KBM-7 (cell line): ENCODE measurements around the gene ANKRD29.
A peak's percentile ranks its signal among the peaks of the same experiment; 100 is the strongest.
"Not testable (repeated sequence)": the region's sequence is repeated elsewhere in the genome, so short reads cannot be mapped to it uniquely, and the experiment has no call there.

ENCODE experiments used
- DNase-seq: peaks from one replicate; pipeline ENCODE4 v3.0.0-alpha.2; 2015
- in situ Hi-C: fragments of 300-500 bp; cut with MboI; formaldehyde crosslinking; loops from 2 replicates; pipeline ENCODE4 v1.14.3; 2020; ENCODE audit warnings: low sequenced_read_pairs, low pct_unique_long_range_greater_than_20kb, mixed read lengths

ANKRD29 gene

DNA sequence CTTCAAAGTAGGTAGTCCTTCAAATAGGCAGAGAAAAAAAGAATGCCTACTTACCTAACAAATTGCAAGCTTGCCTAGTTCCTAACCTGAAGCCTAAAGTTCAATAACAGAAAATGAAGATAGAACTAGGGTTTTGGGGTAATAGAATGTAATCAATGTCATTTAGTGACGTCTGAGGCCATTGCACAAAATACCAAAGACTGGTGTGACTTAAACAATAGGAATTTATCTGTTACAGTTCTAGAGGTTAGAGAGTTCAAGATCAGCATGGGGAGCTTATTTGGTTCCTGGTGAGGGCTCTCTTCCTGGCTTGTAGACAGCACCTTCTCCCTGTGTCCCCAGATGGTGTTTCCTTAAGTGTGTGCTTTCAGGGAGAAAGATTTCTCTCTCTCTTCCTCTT lies 71.7 kb downstream of the ANKRD29 start:
- in situ Hi-C loops: no loop called here
- DNase-seq: no peak

- DNase-seq: no peak
- in situ Hi-C loops: no loop called here
Observed at GRCh38 chr18:23588836-23589560, 73.7 kb downstream of the ANKRD29 start.

- in situ Hi-C loops: no loop called here
- no peak for DNase-seq
Observed at GRCh38 chr18:23587220-23587642, 75.5 kb downstream of the ANKRD29 start.

DNA sequence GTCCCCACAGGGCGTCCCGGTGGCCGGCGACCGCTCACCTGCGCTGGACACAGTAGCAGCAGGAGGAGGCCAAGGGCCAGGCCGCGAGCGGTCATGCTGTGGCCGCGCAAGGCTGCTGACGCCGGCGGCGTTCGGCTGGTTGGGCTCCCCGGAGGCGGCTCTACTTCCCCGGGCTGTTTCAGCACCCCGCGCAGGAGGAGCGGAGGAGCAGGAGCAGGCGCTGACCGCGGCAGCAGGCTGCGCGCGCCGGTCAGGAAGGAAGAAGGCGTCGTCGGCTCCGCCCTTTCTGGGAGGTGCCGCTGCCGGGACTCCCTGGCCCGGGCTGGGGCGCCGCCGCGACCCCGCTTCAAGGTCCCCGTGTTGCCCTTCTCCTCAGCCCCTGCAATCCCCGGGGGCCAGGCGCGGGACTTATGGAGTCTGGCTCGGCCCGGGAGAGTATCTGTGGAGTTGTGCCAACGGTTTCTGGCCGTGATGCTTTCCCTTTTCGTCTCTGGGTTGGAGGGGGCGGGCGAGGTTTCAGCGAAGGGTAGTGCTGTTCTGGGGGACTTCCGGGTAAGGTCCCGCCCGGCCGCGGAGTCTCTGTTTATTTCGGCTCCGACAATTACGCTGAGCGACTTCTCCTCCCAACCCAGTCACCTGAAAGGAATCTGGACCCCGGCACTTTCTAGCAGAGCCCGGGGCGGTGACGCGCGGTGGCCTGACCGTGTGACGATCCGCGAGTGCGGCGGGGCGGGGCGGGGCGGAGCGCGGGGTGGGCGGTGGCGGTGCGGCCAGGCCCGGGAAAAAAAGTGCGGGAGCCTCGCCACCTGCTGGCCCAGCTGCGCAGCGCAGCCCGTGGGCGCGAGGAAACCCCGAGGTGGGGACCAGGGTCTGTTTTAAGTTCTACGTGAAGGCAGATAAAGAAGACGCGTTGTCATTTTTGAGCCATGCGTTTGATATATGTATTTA lies 76.2 kb downstream of the ANKRD29 start, which contains the start of gene NPC1:
Gene NPC1, minus strand, starts transcription at position 258 of the 948 bp plus-strand sequence. Its CDS starts 163 bp downstream, at position 95.
- in situ Hi-C loops: no loop called here

DNA sequence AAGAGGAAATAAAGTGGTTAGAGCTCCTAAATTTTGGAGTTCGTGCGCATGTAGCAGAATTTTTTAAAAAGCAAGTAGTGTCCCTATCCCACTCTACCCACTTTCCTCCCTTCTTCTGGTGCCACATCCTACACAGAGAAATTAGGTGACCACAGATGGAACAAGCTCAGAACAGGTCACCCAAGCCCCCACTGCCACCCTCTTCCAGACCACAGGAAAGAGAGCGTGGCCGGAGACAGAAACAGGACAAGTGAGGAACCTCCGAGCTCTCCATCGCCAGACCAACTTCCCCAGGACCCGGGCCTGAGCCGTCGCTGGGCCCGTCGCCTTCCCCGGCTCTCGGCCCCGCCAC lies 76.8 kb downstream of the ANKRD29 start:
- in situ Hi-C loops: no loop called here
- no peak for DNase-seq

More for the DNA sequence above, 76.2 kb downstream of the ANKRD29 start, which contains the start of gene NPC1:
- peak; percentile 95 for DNase-seq

DNA sequence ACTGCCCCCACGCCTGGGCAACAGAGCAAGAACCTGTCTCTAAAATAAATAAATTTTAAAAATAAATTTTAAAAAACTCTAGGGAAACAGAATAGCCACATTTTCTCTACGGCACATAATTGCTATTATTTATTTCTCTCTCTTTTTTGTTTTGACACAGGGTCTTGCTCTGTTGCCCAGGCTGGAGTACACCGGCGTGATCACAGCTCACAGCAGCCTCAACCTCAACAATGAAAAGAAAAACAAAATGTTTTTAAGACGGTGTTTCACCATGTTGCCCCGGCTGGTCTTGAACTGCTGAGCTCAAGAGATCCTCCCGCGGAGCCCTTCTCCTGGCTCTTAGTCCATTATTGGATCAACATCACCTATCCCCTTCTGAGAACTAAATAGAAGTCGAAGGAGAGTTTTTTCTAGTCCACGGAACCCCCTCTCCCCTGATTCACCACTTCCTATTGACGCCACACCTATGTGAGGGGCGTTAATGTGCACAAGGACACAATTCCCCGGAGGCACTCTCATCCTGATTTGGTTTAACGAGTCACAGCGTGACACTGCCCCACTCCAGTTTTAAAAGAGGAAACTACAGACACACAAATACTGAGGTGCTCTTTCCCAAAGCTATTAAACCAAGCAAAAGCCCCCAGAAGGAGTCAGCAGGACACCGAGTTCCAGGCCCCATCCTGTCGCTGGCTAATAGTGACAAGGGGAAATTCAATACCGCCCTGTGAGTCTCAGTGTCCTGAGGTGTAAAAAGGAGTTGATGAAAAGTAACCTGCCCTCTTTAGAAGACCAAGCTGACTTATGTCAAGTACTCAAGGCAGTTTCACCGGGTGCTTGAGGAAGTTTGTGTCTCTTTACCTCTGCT lies 77.5 kb downstream of the ANKRD29 start:
- peak; percentile 57 for DNase-seq
- in situ Hi-C loops: no loop called here

DNA sequence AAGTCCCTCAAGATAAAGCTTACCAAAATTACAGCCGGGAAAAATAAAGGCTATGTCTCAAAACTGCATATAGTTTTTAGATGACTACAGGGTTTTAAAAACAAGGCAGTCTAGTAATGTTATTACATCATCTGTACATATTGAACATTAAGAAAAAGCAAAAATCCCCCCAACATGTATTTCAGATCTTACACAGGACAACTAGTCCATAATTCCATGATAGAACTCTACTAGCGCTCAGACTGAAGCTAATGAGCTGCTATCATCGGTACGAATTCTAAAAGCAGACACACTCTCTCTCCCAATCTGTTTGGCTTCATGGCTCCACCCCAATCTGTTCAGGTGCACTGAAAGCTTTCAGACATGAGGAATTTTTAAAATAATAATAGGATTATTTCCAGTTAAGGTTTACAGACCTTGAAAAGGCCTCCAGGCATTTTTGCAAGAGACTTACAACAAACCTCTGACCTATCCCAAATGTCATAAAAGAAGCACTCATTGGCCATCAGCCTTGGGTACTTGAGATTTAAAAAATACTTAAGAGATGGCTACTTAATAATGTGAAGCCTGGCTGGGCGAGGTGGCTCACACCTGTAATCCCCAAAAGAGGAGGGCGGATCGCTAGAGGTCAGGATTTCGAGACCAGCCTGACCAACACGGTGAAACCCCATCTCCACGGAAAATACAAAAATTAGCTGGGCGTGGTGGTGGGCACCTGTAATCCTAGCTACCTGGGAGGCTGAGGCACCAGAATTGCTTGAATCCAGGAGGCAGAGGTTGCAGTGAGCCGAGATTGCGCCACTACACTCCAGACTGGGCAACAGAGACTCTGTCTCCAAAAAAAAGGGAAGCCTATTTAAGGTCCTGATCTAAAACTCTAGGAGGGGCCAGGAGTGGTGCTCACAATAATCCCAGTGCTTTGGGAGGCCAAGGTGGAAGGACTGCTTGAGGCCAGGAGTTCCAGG lies 78.4 kb downstream of the ANKRD29 start:
- in situ Hi-C loops: no loop called here
- peak; percentile 22 for DNase-seq

DNA sequence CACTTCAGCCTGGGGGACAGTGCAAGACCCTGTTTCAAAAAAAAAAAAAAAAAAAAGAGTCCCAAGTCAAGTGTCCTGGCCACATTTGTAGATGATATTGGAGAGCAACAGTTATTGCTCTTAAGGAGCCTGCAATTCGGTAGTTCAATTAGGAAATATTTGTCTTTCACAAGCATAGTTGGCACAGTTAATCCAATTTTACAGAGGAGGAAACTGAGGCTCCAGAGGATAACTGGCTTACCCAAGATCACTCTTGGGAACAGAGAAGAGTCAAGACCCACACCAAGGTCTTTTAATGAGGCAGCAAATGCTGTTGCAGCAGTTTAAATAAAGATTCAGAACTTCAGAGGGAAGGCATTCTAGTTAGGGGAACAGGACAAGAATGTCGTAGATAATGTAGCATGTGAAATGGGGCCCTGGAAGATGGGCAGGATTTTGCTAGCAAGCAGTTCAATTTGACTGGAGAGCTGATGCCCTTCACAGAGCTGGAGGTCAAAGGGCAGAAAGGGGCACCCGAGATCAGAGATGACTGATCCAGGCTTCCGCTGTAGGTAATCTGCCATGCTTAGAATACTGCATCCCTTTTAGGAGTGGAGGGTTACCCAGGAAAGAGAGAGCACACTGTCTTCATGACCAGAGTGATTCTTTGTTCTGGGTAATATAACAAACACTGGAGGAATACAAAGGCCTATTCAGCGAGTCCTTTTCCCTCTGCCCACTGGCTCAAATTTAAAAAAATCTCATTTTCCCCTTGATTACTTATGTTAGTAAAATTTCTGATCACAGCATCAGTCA lies 79.4 kb downstream of the ANKRD29 start:
- no peak for DNase-seq
- in situ Hi-C loops: no loop called here

DNA sequence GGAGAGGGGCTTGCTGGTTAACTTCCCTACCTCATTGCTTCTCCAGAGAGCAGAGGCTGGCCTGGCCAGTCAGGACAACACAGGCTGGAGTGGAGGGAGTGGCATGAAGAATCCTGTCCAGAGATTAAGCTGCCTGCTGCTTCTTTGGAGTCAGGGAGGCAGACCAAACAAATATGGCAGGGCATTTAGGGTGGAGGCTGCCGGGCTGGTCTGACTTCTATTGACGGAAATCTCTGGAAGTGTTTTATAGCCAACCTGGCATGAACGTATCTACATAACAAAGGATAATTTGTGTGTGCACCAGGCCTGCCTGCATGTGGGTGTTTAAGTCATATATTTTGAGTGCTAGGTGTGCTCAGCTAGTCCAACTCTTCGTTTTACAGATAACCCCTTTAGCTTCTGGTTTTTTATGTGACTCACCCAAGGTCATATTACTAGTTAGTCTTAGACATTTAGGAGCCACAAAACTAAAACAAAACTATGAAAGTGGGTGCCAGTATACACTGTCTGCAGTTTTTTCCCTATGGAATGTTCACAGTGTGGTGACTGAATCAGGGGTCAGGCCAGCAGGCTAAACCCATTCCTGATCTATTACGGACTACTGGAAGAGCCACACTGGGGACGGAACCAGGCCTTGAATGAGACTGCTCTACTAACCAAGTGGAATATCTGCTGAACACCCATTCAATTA lies 81.9 kb downstream of the ANKRD29 start:
- no peak for DNase-seq
- in situ Hi-C loops: no loop called here

- in situ Hi-C loops: no loop called here
- DNase-seq: peak; percentile 45
Observed at GRCh38 chr18:23578891-23579653, 83.6 kb downstream of the ANKRD29 start.

- in situ Hi-C loops: no loop called here
Observed at GRCh38 chr18:23578067-23578701, 84.5 kb downstream of the ANKRD29 start.

GRCh38 chr18:23577521-23577920 lies 85.2 kb downstream of the ANKRD29 start:
- DNase-seq, in situ Hi-C loops: not testable (repeated sequence)

More at GRCh38 chr18:23578067-23578701, 84.5 kb downstream of the ANKRD29 start:
- DNase-seq: no peak

GRCh38 chr18:23575309-23575651 lies 87.4 kb downstream of the ANKRD29 start:
- in situ Hi-C loops: no loop called here
- DNase-seq: no peak

GRCh38 chr18:23574611-23575308 lies 88.0 kb downstream of the ANKRD29 start:
- in situ Hi-C loops: no loop called here
- DNase-seq: no peak
